ENCODE data around the gene TMEM86B. TPM values are rescaled to one million over a fixed set of nuclear protein-coding genes. Genes with fewer than 3 reads are reported as not detected.

TMEM86B gene
- total RNA-seq, 1 donor from 2014 or later: 3.9 TPM

GRCh38 chr19:55241143-55241934 lies 12.8 kb upstream of the TMEM86B start:
- Histone ChIP-seq H3K4me1 (ENCODE audit: insufficient read depth, low read length) (no peaks in the 10 kb centered on the region), H3K79me2 (ENCODE audit: insufficient read depth, low read length) (peaks cover 4% of the 10 kb centered on the region), H3K27me3 (ENCODE audit: insufficient read depth, low read length) (no peaks in the 10 kb centered on the region), H3K9me3 (ENCODE audit: insufficient read depth, low read depth, low read length) (no peaks in the 10 kb centered on the region), H3K27ac (ENCODE audit: low read depth, low read length) (no peak overlapping the region), H3K36me3 (ENCODE audit: insufficient read depth, low read length) (peaks cover 18% of the 10 kb centered on the region), H2AFZ (ENCODE audit: low read depth, low read length) (no peak overlapping the region), H3K4me3 (ENCODE audit: insufficient read depth, low read depth, low read length) (no peak overlapping the region), H4K20me1 (ENCODE audit: insufficient read depth, low read length) (peaks cover 48% of the 10 kb centered on the region), H3K9ac (ENCODE audit: low read length) (no peak overlapping the region), H3K4me2 (ENCODE audit: low read length) (no peak overlapping the region)
- Mint-ChIP-seq H3K4me1 (ENCODE audit: low read depth, unreplicated experiment) (no peaks in the 10 kb centered on the region), H3K36me3 (ENCODE audit: low read depth, unreplicated experiment) (peaks cover 13% of the 10 kb centered on the region), H3K27me3 (ENCODE audit: low read depth, unreplicated experiment) (no peaks in the 10 kb centered on the region), H3K4me3 (ENCODE audit: unreplicated experiment) (no peak overlapping the region), H3K9me3 (ENCODE audit: unreplicated experiment) (no peaks in the 10 kb centered on the region), H3K27ac (ENCODE audit: unreplicated experiment) (no peak overlapping the region)
- TF ChIP-seq CTCF (IDR thresholded peaks at IDR 0.05; ENCODE audit: insufficient read depth, low read depth, low read length): no peak
- no peak for TF ChIP-seq EZH2 (IDR thresholded peaks at IDR 0.05; ENCODE audit: insufficient read depth, low read length)
- FAIRE-seq (no peak), DNase-seq (ENCODE audit: low read depth) (no peak)

DNA sequence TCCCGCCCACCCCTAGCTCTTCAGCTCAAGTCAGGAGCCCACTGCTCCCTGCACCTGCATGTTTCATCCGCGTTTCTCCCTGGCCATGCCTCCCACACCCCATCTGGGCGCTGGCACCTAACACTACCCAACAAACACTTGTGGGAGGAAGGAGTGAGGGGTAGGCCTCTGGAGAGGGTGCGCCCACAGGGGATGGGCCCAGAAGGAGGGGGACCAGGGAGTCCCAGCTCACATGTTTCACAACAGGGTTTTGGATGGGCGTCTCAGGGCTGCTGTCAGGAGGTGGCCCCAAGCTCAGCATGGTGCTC lies 12.1 kb upstream of the TMEM86B start:
- TF ChIP-seq EZH2 (IDR thresholded peaks at IDR 0.05; ENCODE audit: insufficient read depth, low read length) (no peak), CTCF (IDR thresholded peaks at IDR 0.05; ENCODE audit: insufficient read depth, low read depth, low read length) (no peak)
- FAIRE-seq (no peak), DNase-seq (ENCODE audit: low read depth) (no peak)
- H3K4me1 Mint-ChIP-seq (ENCODE audit: low read depth, unreplicated experiment): no peaks in the 10 kb centered on the region
- no peaks in the 10 kb centered on the region for H3K27me3 ChIP-seq (ENCODE audit: insufficient read depth, low read length)
- H3K4me3 Mint-ChIP-seq (ENCODE audit: unreplicated experiment): no peak overlapping the region
- H3K4me3 ChIP-seq (ENCODE audit: insufficient read depth, low read depth, low read length): no peak overlapping the region
- peaks cover 18% of the 10 kb centered on the region for H3K36me3 ChIP-seq (ENCODE audit: insufficient read depth, low read length)
- peaks cover 43% of the 10 kb centered on the region for H4K20me1 ChIP-seq (ENCODE audit: insufficient read depth, low read length)
- no peak overlapping the region for H3K9ac ChIP-seq (ENCODE audit: low read length)
- H3K79me2 ChIP-seq (ENCODE audit: insufficient read depth, low read length): peaks cover under 1% of the 10 kb centered on the region
- H3K27ac ChIP-seq (ENCODE audit: low read depth, low read length): no peak overlapping the region
- no peaks in the 10 kb centered on the region for H3K4me1 ChIP-seq (ENCODE audit: insufficient read depth, low read length)
- no peak overlapping the region for H2AFZ ChIP-seq (ENCODE audit: low read depth, low read length)
- no peak overlapping the region for H3K27ac Mint-ChIP-seq (ENCODE audit: unreplicated experiment)
- no peak overlapping the region for H3K4me2 ChIP-seq (ENCODE audit: low read length)
- H3K36me3 Mint-ChIP-seq (ENCODE audit: low read depth, unreplicated experiment): peaks cover 13% of the 10 kb centered on the region
- H3K9me3 ChIP-seq (ENCODE audit: insufficient read depth, low read depth, low read length): no peaks in the 10 kb centered on the region
- H3K27me3 Mint-ChIP-seq (ENCODE audit: low read depth, unreplicated experiment): no peaks in the 10 kb centered on the region
- no peaks in the 10 kb centered on the region for H3K9me3 Mint-ChIP-seq (ENCODE audit: unreplicated experiment)

DNA sequence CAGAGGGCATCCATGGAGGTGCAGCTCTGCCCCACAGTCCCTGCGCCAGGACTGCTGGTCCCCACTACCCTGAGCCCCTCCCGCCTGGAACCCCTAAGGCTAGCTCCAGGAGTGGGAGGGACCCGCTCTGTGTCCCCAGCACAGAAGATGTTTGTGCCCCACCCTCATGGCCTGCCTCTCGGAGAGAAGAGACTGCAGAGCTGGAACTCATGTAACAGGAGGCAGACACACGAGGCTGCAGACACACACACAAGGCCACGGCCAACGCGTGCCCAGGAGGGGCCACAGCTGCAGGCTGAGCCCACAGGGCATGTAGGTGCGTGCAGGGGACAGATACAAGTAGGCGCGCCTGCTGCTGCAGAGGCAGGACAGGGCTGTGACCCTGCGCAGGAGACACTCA lies 10.4 kb upstream of the TMEM86B start:
- no peak overlapping the region for H3K27ac ChIP-seq (ENCODE audit: low read depth, low read length)
- Mint-ChIP-seq H3K27me3 (ENCODE audit: low read depth, unreplicated experiment) (no peaks in the 10 kb centered on the region), H3K4me3 (ENCODE audit: unreplicated experiment) (no peak overlapping the region), H3K36me3 (ENCODE audit: low read depth, unreplicated experiment) (peaks cover 24% of the 10 kb centered on the region), H3K27ac (ENCODE audit: unreplicated experiment) (no peak overlapping the region), H3K4me1 (ENCODE audit: low read depth, unreplicated experiment) (no peaks in the 10 kb centered on the region), H3K9me3 (ENCODE audit: unreplicated experiment) (no peaks in the 10 kb centered on the region)
- H3K9me3 ChIP-seq (ENCODE audit: insufficient read depth, low read depth, low read length): no peaks in the 10 kb centered on the region
- no peak overlapping the region for H3K4me3 ChIP-seq (ENCODE audit: insufficient read depth, low read depth, low read length)
- H3K27me3 ChIP-seq (ENCODE audit: insufficient read depth, low read length): no peaks in the 10 kb centered on the region
- FAIRE-seq (no peak), DNase-seq (ENCODE audit: low read depth) (no peak)
- H3K4me2 ChIP-seq (ENCODE audit: low read length): no peak overlapping the region
- H3K9ac ChIP-seq (ENCODE audit: low read length): no peak overlapping the region
- no peaks in the 10 kb centered on the region for H3K4me1 ChIP-seq (ENCODE audit: insufficient read depth, low read length)
- H3K36me3 ChIP-seq (ENCODE audit: insufficient read depth, low read length): peaks cover 25% of the 10 kb centered on the region
- TF ChIP-seq EZH2 (IDR thresholded peaks at IDR 0.05; ENCODE audit: insufficient read depth, low read length) (no peak), CTCF (IDR thresholded peaks at IDR 0.05; ENCODE audit: insufficient read depth, low read depth, low read length) (no peak)
- H2AFZ ChIP-seq (ENCODE audit: low read depth, low read length): no peak overlapping the region
- H4K20me1 ChIP-seq (ENCODE audit: insufficient read depth, low read length): peaks cover 45% of the 10 kb centered on the region
- no peaks in the 10 kb centered on the region for H3K79me2 ChIP-seq (ENCODE audit: insufficient read depth, low read length)
